SH-SY5Y (cell line): ENCODE measurements around the gene GPR132.

Experiments used
- GATA2 ChIP-seq: IDR thresholded peaks from 2 replicates; pipeline ENCODE4 v1.6.1; 2011; ENCODE audit warnings: mild to moderate bottlenecking, low read depth, low read length
- GATA3 ChIP-seq: IDR thresholded peaks from 2 replicates; pipeline ENCODE4 v1.6.1; 2011; ENCODE audit warnings: low read depth, mild to moderate bottlenecking, low read length, moderate library complexity

- TF ChIP-seq GATA2 (no peak), GATA3 (no peak)
Measured at GRCh38 chr14:105010891-105011291, 54.3 kb downstream of the GPR132 start.
